Vagina (tissue), 2 donors: ENCODE results near the gene CAMK2A. TPM values are rescaled to one million over a fixed set of nuclear protein-coding genes. Genes with fewer than 3 reads are reported as not detected.

Source experiments
- DNase-seq, 2 donors: peaks; one replicate each; pipeline ENCODE4 v3.0.0-alpha.2; 2017; ENCODE audit errors: extremely low spot score in 2 of 2
- H3K27ac ChIP-seq: fragments of 200-600 bp; sonication (generic); one replicate; pipeline ENCODE4 v1.5.1; 2019
- H3K27me3 ChIP-seq: fragments of 200-600 bp; sonication (generic); one replicate; pipeline ENCODE4 v1.5.1; 2019
- H3K36me3 ChIP-seq, 2 donors: fragments of 200-600 bp; sonication (generic); one replicate each; pipeline ENCODE4 v1.5.1; 2017 to 2019
- H3K4me1 ChIP-seq: fragments of 200-600 bp; sonication (generic); one replicate; pipeline ENCODE4 v1.5.1; 2019
- H3K4me3 ChIP-seq, 2 donors: fragments of 200-600 bp; sonication (generic); 1 replicate in 1 of 2; 2 replicates in 1 of 2; pipeline ENCODE4 v1.5.1; 2016 to 2019
- H3K9me3 ChIP-seq: fragments of 200-600 bp; sonication (generic); one replicate; pipeline ENCODE4 v1.5.1; 2019
- CTCF ChIP-seq, 3 experiments: fragments of 450-650 bp in 2 of 3; fragments of 200-600 bp in 1 of 3; sonication (generic) in 1 of 3; IDR thresholded peaks; one replicate each; pipeline ENCODE4 v1.5.1; 2017 to 2019; ENCODE audit warnings: antibody characterized with exemption in 3 of 3, mild to moderate bottlenecking in 2 of 3, moderate library complexity in 2 of 3
- POLR2A ChIP-seq, 2 donors: fragments of 450-650 bp; IDR thresholded peaks; one replicate each; pipeline ENCODE4 v1.6.1; 2017; ENCODE audit warnings: antibody characterized with exemption in 2 of 2, mild to moderate bottlenecking in 2 of 2, moderate library complexity in 2 of 2
- POLR2AphosphoS5 ChIP-seq, 2 donors: sonication (generic); formaldehyde crosslinking; IDR thresholded peaks; one replicate each; pipeline ENCODE4 v1.9.0; 2017; ENCODE audit warnings: antibody characterized with exemption in 2 of 2, mild to moderate bottlenecking in 2 of 2, low read depth in 1 of 2; ENCODE audit not compliant: insufficient read depth in 1 of 2
- intact Hi-C: fragments of 100-400 bp; cut with DNase I; formaldehyde crosslinking; loops from one replicate; pipeline ENCODE4 v1.15.1; 2023
- total RNA-seq: library from RNA; depleted of rRNA; stranded (reverse); fragments of >200 nt; gene quantifications from one replicate; pipeline ENCODE4 v1.2.3, GENCODE V29; 2016

CAMK2A gene
- total RNA-seq, 1 donor from 2014 or later: 0.49 TPM

GRCh38 chr5:150256410-150257064 lies 33.0 kb downstream of the CAMK2A start:
- no peak for DNase-seq
- Histone ChIP-seq H3K4me1 (no peaks in the 10 kb centered on the region), H3K36me3 (no peaks in the 10 kb centered on the region), H3K27ac (no peak overlapping the region), H3K9me3 (no peaks in the 10 kb centered on the region), H3K27me3 (no peaks in the 10 kb centered on the region), H3K4me3 (no peak overlapping the region)
- no peak for TF ChIP-seq CTCF (IDR thresholded peaks at IDR 0.05)
- no peak for TF ChIP-seq POLR2AphosphoS5 (IDR thresholded peaks at IDR 0.05; ENCODE audit: insufficient read depth in 1 of 2, low read depth in 1 of 2)
- no peak for TF ChIP-seq POLR2A (IDR thresholded peaks at IDR 0.05)
- intact Hi-C loops: no loop called here

- TF ChIP-seq CTCF (IDR thresholded peaks at IDR 0.05) (no peak), POLR2A (IDR thresholded peaks at IDR 0.05) (no peak), POLR2AphosphoS5 (IDR thresholded peaks at IDR 0.05; ENCODE audit: insufficient read depth in 1 of 2, low read depth in 1 of 2) (no peak)
- Histone ChIP-seq H3K27ac (no peak overlapping the region), H3K4me1 (no peaks in the 10 kb centered on the region), H3K27me3 (no peaks in the 10 kb centered on the region), H3K9me3 (no peaks in the 10 kb centered on the region), H3K36me3 (no peaks in the 10 kb centered on the region), H3K4me3 (no peak overlapping the region)
- DNase-seq: no peak
- intact Hi-C loops: no loop called here
Measured at GRCh38 chr5:150255659-150256409, 33.7 kb downstream of the CAMK2A start.

- Histone ChIP-seq H3K4me1 (no peaks in the 10 kb centered on the region), H3K36me3 (no peaks in the 10 kb centered on the region), H3K27me3 (no peaks in the 10 kb centered on the region), H3K27ac (no peak overlapping the region), H3K4me3 (no peak overlapping the region), H3K9me3 (no peaks in the 10 kb centered on the region)
- intact Hi-C loops: no loop called here
- TF ChIP-seq POLR2A (IDR thresholded peaks at IDR 0.05) (no peak), POLR2AphosphoS5 (IDR thresholded peaks at IDR 0.05; ENCODE audit: insufficient read depth in 1 of 2, low read depth in 1 of 2) (no peak), CTCF (IDR thresholded peaks at IDR 0.05) (no peak)
- DNase-seq: no peak
Measured at GRCh38 chr5:150254774-150255173, 34.8 kb downstream of the CAMK2A start.

- no peaks in the 10 kb centered on the region for H3K27me3 ChIP-seq
- H3K4me1 ChIP-seq: no peaks in the 10 kb centered on the region
- intact Hi-C loops: no loop called here
- no peak for DNase-seq
- TF ChIP-seq POLR2A (IDR thresholded peaks at IDR 0.05) (no peak), POLR2AphosphoS5 (IDR thresholded peaks at IDR 0.05; ENCODE audit: insufficient read depth in 1 of 2, low read depth in 1 of 2) (no peak), CTCF (IDR thresholded peaks at IDR 0.05) (no peak)
- no peak overlapping the region for H3K4me3 ChIP-seq
- no peaks in the 10 kb centered on the region for H3K9me3 ChIP-seq
- H3K36me3 ChIP-seq: no peaks in the 10 kb centered on the region
- H3K27ac ChIP-seq: no peak overlapping the region
Measured at GRCh38 chr5:150254363-150254762, 35.2 kb downstream of the CAMK2A start.
